Right atrium auricular region (tissue), 2 donors: Measurements from ENCODE around the gene GPR152. TPM values are rescaled to one million over a fixed set of nuclear protein-coding genes. Genes with fewer than 3 reads are reported as not detected.

Source experiments
- DNase-seq: peaks from one replicate; pipeline ENCODE4 v3.0.0-alpha.2; 2019; ENCODE audit warnings: low spot score
- H3K27ac ChIP-seq, 2 donors: fragments of 200-600 bp; sonication (generic); 1 replicate in 1 of 2; 2 replicates in 1 of 2; pipeline ENCODE4 v1.5.1; 2016 to 2019
- H3K27me3 ChIP-seq, 2 donors: fragments of 200-600 bp; sonication (generic); one replicate each; pipeline versions ENCODE4 v1.5.1 to v1.6.0; 2017 to 2019
- H3K36me3 ChIP-seq: fragments of 200-600 bp; sonication (generic); one replicate; pipeline ENCODE4 v1.5.1; 2016
- H3K4me1 ChIP-seq, 2 donors: fragments of 200-600 bp; sonication (generic); one replicate each; pipeline versions ENCODE4 v1.5.1 to v1.6.0; 2017 to 2019
- H3K4me3 ChIP-seq, 2 donors: fragments of 200-600 bp; sonication (generic); 1 replicate in 1 of 2; 2 replicates in 1 of 2; pipeline ENCODE4 v1.5.1; 2017 to 2019; ENCODE audit warnings: mild to moderate bottlenecking in 1 of 2, moderate library complexity in 1 of 2
- H3K9me3 ChIP-seq, 2 donors: fragments of 200-600 bp; sonication (generic); one replicate each; pipeline ENCODE4 v1.5.1; 2019
- total RNA-seq, 2 donors: library from RNA; depleted of rRNA; stranded (reverse); fragments of >200 nt; gene quantifications; one replicate each; pipeline ENCODE4 v1.1.0, GENCODE V29; 2016
- TF ChIP-seq, protein P1 (sequence below), 2 donors: fragments of 200-600 bp; sonication (generic); IDR thresholded peaks; one replicate each; pipeline ENCODE4 v1.5.1; 2019; ENCODE audit warnings: antibody characterized with exemption in 2 of 2

GPR152 gene
- total RNA-seq, 2 donors from 2014 or later: not detected

DNA sequence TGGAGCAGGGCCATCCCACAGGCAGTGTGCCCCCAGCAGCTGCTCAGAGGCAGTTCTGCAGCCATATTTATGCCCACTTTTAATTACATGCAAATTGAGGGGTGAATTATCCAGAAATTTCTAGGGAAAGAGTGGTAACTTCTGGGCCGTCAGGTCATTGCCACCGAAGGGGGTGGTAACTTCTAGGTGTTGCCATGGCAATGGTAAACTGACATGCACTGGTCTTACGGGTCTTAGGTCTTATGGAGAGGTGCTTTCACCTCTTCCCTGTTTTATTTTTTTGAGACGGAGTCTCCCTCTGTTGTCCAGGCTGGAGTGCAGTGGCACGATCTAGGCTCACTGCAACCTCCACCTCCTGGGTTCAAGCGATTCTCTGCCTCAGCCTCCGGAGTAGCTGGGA, 20.4 kb upstream of the GPR152 start:
- no peak for DNase-seq
- Histone ChIP-seq H3K9me3 (no peaks in the 10 kb centered on the region), H3K4me1 (peaks cover 0 to 15% of the 10 kb centered on the region in 2 donors), H3K4me3 (no peak overlapping the region), H3K27me3 (no peaks in the 10 kb centered on the region), H3K36me3 (no peaks in the 10 kb centered on the region), H3K27ac (no peak overlapping the region)
- TF ChIP-seq, protein P1, sequence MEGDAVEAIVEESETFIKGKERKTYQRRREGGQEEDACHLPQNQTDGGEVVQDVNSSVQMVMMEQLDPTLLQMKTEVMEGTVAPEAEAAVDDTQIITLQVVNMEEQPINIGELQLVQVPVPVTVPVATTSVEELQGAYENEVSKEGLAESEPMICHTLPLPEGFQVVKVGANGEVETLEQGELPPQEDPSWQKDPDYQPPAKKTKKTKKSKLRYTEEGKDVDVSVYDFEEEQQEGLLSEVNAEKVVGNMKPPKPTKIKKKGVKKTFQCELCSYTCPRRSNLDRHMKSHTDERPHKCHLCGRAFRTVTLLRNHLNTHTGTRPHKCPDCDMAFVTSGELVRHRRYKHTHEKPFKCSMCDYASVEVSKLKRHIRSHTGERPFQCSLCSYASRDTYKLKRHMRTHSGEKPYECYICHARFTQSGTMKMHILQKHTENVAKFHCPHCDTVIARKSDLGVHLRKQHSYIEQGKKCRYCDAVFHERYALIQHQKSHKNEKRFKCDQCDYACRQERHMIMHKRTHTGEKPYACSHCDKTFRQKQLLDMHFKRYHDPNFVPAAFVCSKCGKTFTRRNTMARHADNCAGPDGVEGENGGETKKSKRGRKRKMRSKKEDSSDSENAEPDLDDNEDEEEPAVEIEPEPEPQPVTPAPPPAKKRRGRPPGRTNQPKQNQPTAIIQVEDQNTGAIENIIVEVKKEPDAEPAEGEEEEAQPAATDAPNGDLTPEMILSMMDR (IDR thresholded peaks at IDR 0.05): no peak

DNA sequence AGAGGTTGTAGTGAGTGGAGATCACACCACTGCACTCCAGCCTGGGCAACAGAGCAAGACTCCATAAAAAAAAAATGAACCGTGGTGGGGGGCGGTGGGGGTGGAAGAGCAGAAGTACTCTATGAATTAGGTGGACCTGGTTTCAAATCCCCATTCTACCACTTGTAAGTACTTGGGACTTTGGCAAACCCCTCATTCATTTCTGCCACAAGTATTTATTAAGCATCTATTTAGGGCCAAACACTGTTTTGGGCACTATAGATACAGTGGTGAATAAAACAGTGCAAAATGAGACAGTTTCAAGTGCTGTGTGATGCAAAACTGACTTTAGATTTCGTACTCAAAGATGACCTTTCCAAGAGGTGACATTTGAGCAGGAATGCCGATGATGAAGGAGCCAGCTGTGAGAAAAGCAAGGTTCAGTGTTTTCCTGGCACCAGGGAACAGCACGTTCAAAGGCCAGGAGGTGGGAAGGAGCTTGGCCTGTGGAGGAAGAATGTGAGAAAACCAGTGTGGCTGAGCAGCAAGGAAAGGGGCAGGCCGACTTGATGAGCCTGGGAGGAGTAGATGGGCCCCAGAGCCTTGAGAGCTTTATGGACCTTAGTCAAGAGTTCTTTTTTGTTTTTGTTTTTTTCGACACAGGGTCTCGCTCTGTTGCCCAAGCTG, 17.9 kb upstream of the GPR152 start:
- no peaks in the 10 kb centered on the region for H3K36me3 ChIP-seq
- H3K27me3 ChIP-seq: no peaks in the 10 kb centered on the region
- no peak for DNase-seq
- H3K4me1 ChIP-seq: peaks cover 0 to 26% of the 10 kb centered on the region in 2 donors
- H3K4me3 ChIP-seq: no peak overlapping the region
- no peak overlapping the region for H3K27ac ChIP-seq
- H3K9me3 ChIP-seq: no peaks in the 10 kb centered on the region
- TF ChIP-seq, protein P1 (IDR thresholded peaks at IDR 0.05): no peak

GRCh38 chr11:67469508-67469811, 16.9 kb upstream of the GPR152 start:
- Histone ChIP-seq H3K27ac (peak overlapping the region; percentile 88 to 89), H3K36me3 (no peaks in the 10 kb centered on the region), H3K27me3 (no peaks in the 10 kb centered on the region), H3K4me1 (peaks cover 0 to 33% of the 10 kb centered on the region in 2 donors), H3K9me3 (no peaks in the 10 kb centered on the region), H3K4me3 (peak overlapping the region; percentile 72 to 90)
- DNase-seq: no peak
- TF ChIP-seq, protein P1 (IDR thresholded peaks at IDR 0.05): no peak

DNA sequence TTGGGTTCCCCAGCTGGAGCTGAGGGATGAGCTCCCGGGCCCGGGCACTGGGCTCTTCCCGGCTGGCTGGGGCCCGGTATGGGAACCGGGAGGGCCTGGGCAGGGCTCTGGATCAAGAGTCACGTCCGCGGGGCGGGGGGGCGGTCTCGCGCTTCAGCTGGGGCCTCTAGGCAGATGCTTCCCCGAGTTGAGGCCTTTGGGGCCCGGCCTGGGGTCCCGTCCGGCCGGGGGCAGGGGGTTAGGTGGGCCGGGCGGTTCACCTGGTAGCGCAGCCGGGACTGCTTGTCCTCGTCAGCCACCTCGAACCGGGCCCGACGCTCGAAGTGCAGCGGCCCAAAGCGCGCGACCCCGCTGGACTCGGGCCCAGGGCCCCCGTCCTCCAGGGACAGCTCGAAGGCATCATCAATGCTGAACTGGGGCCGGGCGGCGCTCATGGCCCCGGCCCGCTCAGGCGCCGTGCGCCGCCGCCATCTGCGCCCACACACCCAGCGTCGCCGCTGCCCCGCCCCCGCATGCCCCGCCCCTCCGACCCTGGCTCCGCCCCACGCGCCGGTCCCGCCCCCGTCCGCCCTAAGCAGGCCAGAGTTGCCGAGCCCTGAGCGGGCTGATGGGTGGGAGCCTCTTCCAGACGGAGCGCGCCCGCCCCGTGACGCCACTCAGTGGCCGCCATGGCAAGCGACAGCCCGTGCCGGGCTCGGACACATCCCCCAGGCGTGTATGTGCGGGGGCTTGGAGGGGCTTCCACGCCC, 16.4 kb upstream of the GPR152 start, which contains the start of gene TMEM134:
TSS of gene TMEM134 (minus strand) at position 493 of the 749 bp plus-strand sequence. CDS start at position 434, 59 bp downstream.
- Histone ChIP-seq H3K27me3 (no peaks in the 10 kb centered on the region), H3K4me1 (peaks cover 0 to 38% of the 10 kb centered on the region in 2 donors), H3K27ac (peak within 1 kb of the TSS; percentile 88 to 89), H3K36me3 (no peaks in the 10 kb centered on the region), H3K9me3 (no peaks in the 10 kb centered on the region), H3K4me3 (peak within 1 kb of the TSS; percentile 72 to 90)
- TF ChIP-seq, protein P1 (IDR thresholded peaks at IDR 0.05): peak in 1 of 2 donors; percentile 70
- DNase-seq: peak; percentile 92

DNA sequence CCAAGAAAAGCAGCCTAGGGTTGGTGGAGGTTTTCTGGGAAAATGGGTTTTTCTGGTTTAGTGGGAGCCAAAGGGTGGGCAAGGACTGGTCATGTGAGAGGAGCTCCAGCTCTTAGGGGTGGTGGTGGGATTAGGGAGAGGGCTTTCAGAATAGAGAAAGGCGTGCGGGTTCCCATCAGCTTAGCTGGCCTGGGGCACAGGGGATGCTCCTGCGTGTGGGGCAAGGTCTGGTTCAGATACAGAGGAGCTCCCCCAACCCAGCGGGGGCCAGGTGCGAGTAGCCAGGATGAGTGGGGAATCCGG, 15.9 kb upstream of the GPR152 start:
- TF ChIP-seq, protein P1 (IDR thresholded peaks at IDR 0.05): no peak
- Histone ChIP-seq H3K4me1 (peaks cover 0 to 42% of the 10 kb centered on the region in 2 donors), H3K4me3 (peak overlapping the region; percentile 72 to 90)

More for the DNA sequence above, 15.9 kb upstream of the GPR152 start:
- no peaks in the 10 kb centered on the region for H3K27me3 ChIP-seq
- no peaks in the 10 kb centered on the region for H3K36me3 ChIP-seq
- H3K27ac ChIP-seq: peak overlapping the region; percentile 88 to 89
- DNase-seq: no peak
- no peaks in the 10 kb centered on the region for H3K9me3 ChIP-seq
